ENCODE results near the gene SH3BGRL2.
"Not testable (repeated sequence)": the region's sequence is repeated elsewhere in the genome, so short reads cannot be mapped to it uniquely, and the experiment has no call there.

SH3BGRL2 gene

GRCh38 chr6:79649016-79649415, 17.9 kb downstream of the SH3BGRL2 start:
- DNase-seq (ENCODE audit: low spot score), result no peak

- DNase-seq (ENCODE audit: low spot score), result no peak
Observed at GRCh38 chr6:79650950-79651349, 19.8 kb downstream of the SH3BGRL2 start.

DNA sequence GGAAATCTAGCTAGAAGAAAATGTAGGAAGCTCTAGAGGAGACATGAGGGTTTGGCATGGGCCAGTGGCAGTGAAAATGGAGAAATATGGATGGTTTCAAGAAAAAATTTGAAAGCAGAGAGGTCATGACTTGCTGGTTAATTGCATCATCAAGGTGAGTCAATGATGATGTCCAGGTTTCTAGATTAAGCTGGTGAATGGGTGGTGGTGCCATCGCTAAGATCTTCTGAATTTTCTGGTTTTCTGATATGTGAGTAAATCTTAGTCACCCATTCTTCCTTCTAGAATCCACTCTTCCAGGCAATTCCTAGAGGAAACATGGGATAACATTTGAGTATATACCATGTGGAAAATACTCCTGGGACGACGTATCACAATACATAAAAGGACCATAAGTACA, 25.0 kb downstream of the SH3BGRL2 start:
- DNase-seq (ENCODE audit: low spot score), result no peak

DNA sequence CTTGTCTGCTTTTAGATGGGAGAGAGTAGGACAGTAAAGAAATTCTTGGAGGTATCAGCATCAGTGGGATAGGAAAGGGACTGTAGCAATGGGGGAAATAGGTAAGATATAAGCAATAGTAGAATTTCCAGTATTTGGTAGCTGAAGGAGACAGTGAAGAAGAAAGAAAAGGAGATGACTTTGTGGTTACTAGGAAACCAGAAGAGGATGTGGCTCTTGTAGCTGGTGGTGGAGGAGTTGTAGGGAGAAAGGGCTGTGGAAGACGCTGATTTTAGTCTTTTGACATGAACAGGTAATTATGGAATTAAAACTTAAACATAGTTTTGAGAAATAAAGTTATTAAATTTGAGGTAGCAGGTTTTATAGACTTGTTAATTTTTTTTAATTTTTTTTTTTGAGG, 26.1 kb downstream of the SH3BGRL2 start:
- DNase-seq (ENCODE audit: low spot score), result no peak

GRCh38 chr6:79663655-79664054, 32.5 kb downstream of the SH3BGRL2 start:
- not testable (repeated sequence) for DNase-seq (ENCODE audit: low spot score)

GRCh38 chr6:79665725-79666551, 34.8 kb downstream of the SH3BGRL2 start:
- DNase-seq (ENCODE audit: low spot score), result no peak

DNA sequence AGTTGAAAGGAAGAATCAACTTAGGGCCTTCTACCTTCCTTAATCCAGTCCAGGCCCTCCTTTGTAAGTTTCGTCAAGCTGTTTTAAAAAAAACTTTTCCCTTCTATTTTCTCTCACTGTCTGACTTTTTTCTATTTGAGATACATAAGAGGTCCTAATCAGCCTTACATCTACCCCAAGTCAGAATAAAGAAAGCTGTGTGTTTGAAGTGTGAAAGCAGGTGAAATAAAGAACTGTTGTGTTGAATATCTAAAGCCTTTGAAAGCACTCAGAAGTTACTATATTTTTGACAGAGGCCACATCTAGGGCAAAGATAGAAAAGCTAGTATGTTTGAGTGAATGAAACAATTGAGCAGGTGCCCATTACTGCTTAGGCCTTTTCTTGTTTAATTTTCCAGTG, 35.5 kb downstream of the SH3BGRL2 start:
- no peak for DNase-seq (ENCODE audit: low spot score)

GRCh38 chr6:79668381-79668780, 37.3 kb downstream of the SH3BGRL2 start:
- DNase-seq (ENCODE audit: low spot score), result no peak

GRCh38 chr6:79669766-79670165, 38.6 kb downstream of the SH3BGRL2 start:
- no peak for DNase-seq (ENCODE audit: low spot score)

GRCh38 chr6:79670789-79671188, 39.7 kb downstream of the SH3BGRL2 start:
- DNase-seq (ENCODE audit: low spot score), result no peak

- no peak for DNase-seq (ENCODE audit: low spot score)
Observed at GRCh38 chr6:79671600-79672266, 40.6 kb downstream of the SH3BGRL2 start.

DNA sequence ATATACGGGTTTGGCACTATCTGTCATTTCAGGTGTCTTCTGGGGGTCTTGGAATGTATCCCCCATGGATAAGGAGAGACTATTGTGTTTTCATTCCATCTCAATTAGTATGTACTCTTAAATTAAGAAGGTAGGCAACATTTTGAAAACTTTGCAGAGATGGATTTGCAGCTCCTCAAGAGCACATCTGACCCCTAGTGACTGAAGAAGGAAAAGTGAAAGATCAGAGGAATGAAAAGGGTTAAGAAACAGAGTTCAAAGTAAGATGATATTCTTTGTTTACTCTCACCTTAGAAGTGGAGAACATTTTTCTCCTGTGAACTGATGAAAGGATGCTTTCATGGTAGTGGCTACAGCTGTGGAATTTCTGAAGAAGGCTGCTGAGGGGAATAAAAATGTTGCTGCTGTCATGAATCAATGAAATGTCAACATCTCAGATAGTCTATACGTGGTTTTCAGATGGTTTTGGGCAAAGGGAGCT, 41.5 kb downstream of the SH3BGRL2 start:
- DNase-seq (ENCODE audit: low spot score), result no peak

DNA sequence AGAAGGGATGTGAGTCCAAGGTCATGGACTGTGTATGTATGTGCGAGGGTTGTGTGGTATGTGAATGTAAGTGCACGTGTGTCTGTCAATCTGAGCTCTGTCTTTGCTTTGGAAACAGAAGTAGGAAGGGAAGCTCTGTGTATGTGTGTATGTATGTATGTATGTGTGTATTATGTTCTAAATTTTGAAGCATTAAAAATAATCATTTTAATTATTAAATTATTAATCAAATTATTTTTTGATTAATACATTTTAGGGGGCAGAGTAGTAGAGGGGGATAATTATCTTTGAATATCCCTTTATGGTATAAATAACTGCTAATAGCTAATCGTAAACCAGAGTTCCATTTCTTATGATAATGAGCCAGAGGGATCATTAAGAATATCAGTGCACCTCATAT, 42.8 kb downstream of the SH3BGRL2 start:
- no peak for DNase-seq (ENCODE audit: low spot score)

DNA sequence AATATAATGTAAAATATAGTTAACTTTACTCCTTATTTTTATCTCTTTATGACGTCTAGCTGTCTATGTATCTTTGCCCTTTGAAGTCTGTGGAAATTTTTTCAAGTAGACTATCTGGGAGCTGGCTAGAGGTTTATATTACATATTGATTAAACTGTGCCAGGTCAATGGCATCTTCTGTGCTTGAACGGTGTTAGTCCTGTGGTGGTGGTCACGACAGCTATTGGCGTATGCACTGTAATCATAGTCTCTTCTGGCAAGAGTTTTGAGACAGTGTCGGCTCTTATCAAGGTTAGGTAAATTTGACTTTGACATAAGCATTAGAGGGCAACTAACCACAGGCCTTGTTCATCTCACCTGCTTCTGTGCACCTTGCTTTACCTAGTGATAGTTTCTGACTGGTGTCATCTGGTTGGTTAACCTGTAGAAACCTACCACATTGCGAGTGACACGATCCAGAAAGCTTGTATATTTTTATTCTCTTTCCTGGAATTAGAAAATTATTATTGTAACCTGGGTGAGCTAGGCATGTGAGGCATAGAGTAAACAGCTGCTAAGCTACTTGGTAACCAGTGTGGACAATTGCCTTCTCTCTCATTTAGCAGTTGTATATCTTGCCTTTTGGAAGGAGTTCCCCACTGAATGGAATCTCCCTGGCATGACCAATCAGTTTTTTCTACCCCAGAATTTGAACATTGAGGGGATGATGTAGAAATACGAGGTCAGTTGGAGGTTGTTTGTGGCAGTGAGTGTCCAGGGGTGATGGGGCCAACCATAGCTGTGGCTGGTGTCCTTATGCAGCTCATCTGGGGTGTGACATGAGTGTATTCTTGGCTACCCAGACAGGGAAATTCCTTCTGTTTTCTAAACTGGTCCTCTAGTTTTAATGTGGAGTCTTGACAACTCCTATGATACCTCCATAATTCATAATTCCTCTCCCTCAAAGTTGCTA, 45.9 kb downstream of the SH3BGRL2 start:
- DNase-seq (ENCODE audit: low spot score), result no peak

DNA sequence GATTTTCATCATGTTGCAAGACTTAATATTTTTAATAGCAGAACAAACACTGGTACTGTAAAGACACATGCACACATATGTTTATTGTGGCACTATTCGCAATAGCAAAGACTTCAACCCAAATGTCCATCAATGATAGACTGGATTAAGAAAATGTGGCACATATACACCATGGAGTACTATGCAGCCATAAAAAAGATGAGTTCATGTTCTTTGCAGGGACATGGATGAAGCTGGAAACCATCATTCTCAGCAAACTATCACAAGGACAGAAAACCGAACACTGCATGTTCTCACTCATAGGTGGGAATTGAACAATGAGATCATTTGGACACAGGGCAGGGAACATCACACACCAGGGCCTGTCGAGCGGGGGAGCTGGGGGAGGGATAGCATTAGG, 51.6 kb downstream of the SH3BGRL2 start:
- DNase-seq (ENCODE audit: low spot score), result not testable (repeated sequence)

DNA sequence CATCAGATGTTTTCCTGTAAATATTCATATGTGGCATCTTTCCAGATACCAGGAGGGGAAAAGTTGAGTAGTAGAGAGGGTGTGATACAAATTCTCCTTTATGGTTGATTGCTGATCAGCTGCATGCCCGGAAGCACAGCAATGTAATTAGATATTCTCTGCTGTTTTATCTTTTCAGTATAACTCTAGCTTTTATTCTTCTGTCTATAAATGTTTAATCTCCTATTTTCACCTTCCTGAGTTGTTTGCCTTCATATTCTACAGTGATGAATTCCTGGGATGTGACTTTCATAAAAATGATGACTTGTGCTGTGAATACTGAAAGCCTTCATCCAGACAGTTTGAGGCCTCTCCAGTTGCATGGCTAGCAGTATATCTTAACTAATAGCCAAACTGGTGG, 53.7 kb downstream of the SH3BGRL2 start:
- no peak for DNase-seq (ENCODE audit: low spot score)

DNA sequence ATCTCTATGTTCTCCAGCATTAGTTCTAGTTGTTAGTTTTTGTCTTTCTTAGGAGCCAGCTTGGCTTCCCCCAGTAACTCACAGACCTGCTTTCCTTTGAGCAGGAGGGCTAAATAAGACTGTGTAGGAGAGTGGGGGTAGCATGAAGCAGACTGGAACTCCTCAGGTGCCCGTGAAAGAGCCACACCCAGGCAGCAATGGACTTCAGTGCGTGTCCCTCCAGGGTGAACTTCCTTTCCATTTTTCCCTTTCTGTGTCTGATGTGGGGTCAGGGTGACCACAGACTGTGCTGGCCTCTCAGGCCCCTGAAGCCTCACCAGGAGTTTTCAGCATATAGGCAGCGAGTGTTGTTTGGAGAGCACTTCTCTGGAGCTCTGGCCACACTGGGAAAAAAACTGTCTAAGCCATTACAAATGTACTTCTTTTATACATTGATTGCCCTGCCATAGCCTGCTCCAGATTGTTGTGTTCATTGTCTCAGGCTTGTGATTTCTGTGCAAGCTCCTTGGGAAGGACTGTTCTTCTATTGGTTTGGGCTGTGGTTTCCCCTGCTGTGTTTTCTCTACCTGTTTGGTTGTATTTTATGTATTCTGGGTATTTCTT, 55.7 kb downstream of the SH3BGRL2 start:
- no peak for DNase-seq (ENCODE audit: low spot score)

DNA sequence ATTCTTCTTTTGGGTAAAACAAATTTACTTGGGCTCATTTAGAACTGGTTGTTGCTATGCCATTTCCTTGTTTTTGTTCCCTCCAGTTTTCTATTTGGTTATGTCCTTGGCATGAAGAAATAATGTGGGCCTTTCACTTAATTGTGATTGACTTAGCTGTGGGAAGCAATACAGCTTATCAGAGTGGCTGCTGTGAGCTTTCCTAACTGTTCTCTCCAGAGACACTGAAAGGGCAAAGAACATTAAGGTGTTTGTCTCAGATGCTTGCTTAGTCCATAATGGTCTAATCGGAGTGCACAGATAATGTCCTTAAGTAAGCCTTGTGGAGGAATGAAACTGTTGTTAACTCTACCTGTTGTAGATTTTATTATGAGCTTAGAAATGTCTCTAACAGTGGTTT, 56.6 kb downstream of the SH3BGRL2 start:
- DNase-seq (ENCODE audit: low spot score), result peak; percentile 29

DNA sequence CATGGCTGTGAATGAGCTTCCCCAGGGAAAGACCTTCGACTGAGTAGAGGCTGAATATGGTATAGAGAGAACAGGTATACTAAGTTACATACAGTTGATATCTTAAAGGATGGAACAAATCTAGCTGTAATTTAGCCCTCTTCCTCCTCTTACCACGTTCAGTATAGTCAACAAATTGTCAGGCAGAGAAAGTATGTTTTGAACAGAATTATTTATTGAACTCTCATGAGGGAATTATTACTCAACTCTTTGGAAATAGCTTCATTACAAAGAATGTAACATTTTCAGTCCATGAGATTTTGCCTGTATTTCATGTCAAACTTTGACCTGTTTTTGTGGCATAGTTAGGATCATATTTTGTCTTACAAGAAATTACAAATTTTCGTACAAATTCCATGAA, 63.0 kb downstream of the SH3BGRL2 start:
- no peak for DNase-seq (ENCODE audit: low spot score)

DNA sequence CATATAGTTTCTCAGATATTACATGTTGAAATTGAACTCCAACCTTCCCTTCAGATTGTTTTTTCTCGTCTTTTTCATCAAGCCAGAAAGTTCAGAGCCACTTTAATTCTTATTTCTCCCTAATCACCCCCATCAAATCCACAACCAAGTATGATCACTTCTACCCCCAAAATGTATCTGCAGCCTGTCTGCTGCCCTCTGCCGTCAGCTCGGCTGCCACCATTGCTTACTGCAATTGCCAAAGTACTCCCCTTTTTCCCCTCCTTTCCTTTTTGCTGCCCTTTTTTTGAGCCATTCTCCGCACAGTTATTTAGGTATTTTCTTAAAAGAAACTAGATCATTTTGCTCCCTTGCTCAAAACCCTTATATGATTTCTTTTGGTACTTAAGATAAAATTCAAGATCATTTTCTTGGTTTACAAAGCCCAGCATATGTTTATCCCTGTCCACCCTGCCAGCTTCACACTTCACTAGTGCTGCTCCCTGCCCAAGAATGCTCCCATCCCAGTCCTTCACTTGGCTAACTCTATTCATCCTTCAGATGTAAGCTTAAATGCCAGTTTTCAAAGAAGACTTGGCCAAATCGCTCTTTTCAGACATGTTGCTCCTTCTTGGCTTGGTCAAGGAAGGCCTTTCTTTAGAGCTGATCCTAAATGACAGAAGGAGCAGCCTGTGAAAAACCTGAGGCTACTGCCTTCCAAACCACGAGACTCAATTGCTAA, 63.7 kb downstream of the SH3BGRL2 start:
- DNase-seq (ENCODE audit: low spot score), result no peak

GRCh38 chr6:79697430-79697829, 66.3 kb downstream of the SH3BGRL2 start:
- no peak for DNase-seq (ENCODE audit: low spot score)

Data from pons (tissue), 1 donor.